ENCODE measurements around the gene FAM237B. TPM values are rescaled to one million over a fixed set of nuclear protein-coding genes. Genes with fewer than 3 reads are reported as not detected.

FAM237B gene
- total and polyA plus RNA-seq, 2 donors from 2014 or later: not detected

GRCh38 chr7:90347759-90348158 is 26.7 kb upstream of the FAM237B start:
- no peak overlapping the region for H3K27ac ChIP-seq (ENCODE audit: low read depth in 2 of 2, low read length in 2 of 2)
- H3K36me3 ChIP-seq (ENCODE audit: control insufficient read depth in 2 of 3, insufficient read depth in 3 of 3, low read length in 3 of 3): no peaks in the 10 kb centered on the region
- no peak overlapping the region for H3K9ac ChIP-seq (ENCODE audit: low read length in 3 of 3)
- FAIRE-seq (no peak), DNase-seq (no peak)
- no peaks in the 10 kb centered on the region for H3K27me3 ChIP-seq (ENCODE audit: control insufficient read depth, insufficient read depth, low read length)
- H3K9me3 ChIP-seq (ENCODE audit: control insufficient read depth in 2 of 3, insufficient read depth in 1 of 3, low read length in 3 of 3): no peaks in the 10 kb centered on the region
- intact Hi-C loops (cut with DNase I): no loop called here
- H3K4me1 ChIP-seq (ENCODE audit: control insufficient read depth in 2 of 3, insufficient read depth in 2 of 3, low read depth in 1 of 3, low read length in 3 of 3): peaks cover 0 to 6% (median 6%) of the 10 kb centered on the region in 3 donors
- TF ChIP-seq CTCF (IDR thresholded peaks at IDR 0.05; ENCODE audit: borderline replicate concordance, extremely low read depth, insufficient read depth): no peak
- H3K4me3 ChIP-seq (ENCODE audit: low read length in 3 of 3): peak overlapping the region in 2 of 3 donors; percentile 97 to 98

- intact Hi-C loops (cut with DNase I): no loop called here
Observed at GRCh38 chr7:90346336-90347125, 25.4 kb upstream of the FAM237B start, which contains the start of gene GTPBP10. Gene GTPBP10, plus strand, starts transcription at chr7:90346716. Its CDS starts 26 bp downstream, at chr7:90346742.

GRCh38 chr7:90345595-90346335 is 24.7 kb upstream of the FAM237B start:
- no peak for TF ChIP-seq CTCF (IDR thresholded peaks at IDR 0.05; ENCODE audit: borderline replicate concordance, extremely low read depth, insufficient read depth)
- no peaks in the 10 kb centered on the region for H3K36me3 ChIP-seq (ENCODE audit: control insufficient read depth in 2 of 3, insufficient read depth in 3 of 3, low read length in 3 of 3)
- H3K9ac ChIP-seq (ENCODE audit: low read length in 3 of 3): peak overlapping the region; percentile 26 to 97 (median 96)
- DNase-seq (peak in 3 of 5 donors; percentile 25 to 76 (median 60)), FAIRE-seq (no peak)
- H3K27me3 ChIP-seq (ENCODE audit: control insufficient read depth, insufficient read depth, low read length): no peaks in the 10 kb centered on the region
- H3K9me3 ChIP-seq (ENCODE audit: control insufficient read depth in 2 of 3, insufficient read depth in 1 of 3, low read length in 3 of 3): no peaks in the 10 kb centered on the region
- H3K27ac ChIP-seq (ENCODE audit: low read depth in 2 of 2, low read length in 2 of 2): peak overlapping the region; percentile 56 to 85
- intact Hi-C loops (cut with DNase I): no loop called here
- peak overlapping the region; percentile 97 to 98 (median 97) for H3K4me3 ChIP-seq (ENCODE audit: low read length in 3 of 3)
- peaks cover 0 to 6% (median 6%) of the 10 kb centered on the region in 3 donors for H3K4me1 ChIP-seq (ENCODE audit: control insufficient read depth in 2 of 3, insufficient read depth in 2 of 3, low read depth in 1 of 3, low read length in 3 of 3)

More at GRCh38 chr7:90346336-90347125, 25.4 kb upstream of the FAM237B start, which contains the start of gene GTPBP10:
- FAIRE-seq (no peak), DNase-seq (peak; percentile 95 to 98 (median 97))
- TF ChIP-seq CTCF (IDR thresholded peaks at IDR 0.05; ENCODE audit: borderline replicate concordance, extremely low read depth, insufficient read depth): peak; percentile 77
- Histone ChIP-seq H3K4me3 (ENCODE audit: low read length in 3 of 3) (peak within 1 kb of the TSS; percentile 97 to 98 (median 97)), H3K9ac (ENCODE audit: low read length in 3 of 3) (peak within 1 kb of the TSS; percentile 66 to 97 (median 96)), H3K27ac (ENCODE audit: low read depth in 2 of 2, low read length in 2 of 2) (peak within 1 kb of the TSS; percentile 78 to 85), H3K4me1 (ENCODE audit: control insufficient read depth in 2 of 3, insufficient read depth in 2 of 3, low read depth in 1 of 3, low read length in 3 of 3) (peaks cover 0 to 6% (median 6%) of the 10 kb centered on the region in 3 donors), H3K9me3 (ENCODE audit: control insufficient read depth in 2 of 3, insufficient read depth in 1 of 3, low read length in 3 of 3) (no peaks in the 10 kb centered on the region), H3K27me3 (ENCODE audit: control insufficient read depth, insufficient read depth, low read length) (no peaks in the 10 kb centered on the region), H3K36me3 (ENCODE audit: control insufficient read depth in 2 of 3, insufficient read depth in 3 of 3, low read length in 3 of 3) (no peaks in the 10 kb centered on the region)

Data from kidney (tissue), 14 donors.